Measurements from ENCODE around the gene SORCS2.

Gene SORCS2

DNA sequence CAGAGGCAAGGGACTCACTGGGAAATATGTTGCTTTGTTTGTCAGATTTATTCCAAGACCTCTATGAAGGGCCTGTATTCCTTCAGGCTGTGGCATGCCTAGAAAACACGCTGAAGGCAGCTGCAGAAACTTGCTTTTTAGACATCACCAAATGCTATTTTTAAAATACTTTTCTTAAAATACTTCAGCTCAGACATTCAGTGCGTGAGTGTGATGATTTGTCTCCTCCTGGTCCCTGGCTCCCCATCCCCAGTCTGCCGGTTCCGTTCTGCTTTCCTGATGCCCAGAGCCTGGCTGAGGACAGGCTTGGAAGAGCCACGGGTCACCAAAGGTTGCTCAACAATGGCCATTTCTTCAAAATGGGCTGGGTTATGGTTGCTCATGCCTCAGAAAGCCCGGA, 187.4 kb downstream of the SORCS2 start:
- Histone ChIP-seq H3K4me3 (ENCODE audit: low read depth, low read length) (no peak overlapping the region), H3K9ac (ENCODE audit: low read length) (no peak overlapping the region), H3K4me1 (ENCODE audit: control insufficient read depth, insufficient read depth, low read length) (no peaks in the 10 kb centered on the region), H3K27ac (ENCODE audit: low read depth, low read length) (no peak overlapping the region), H3K9me3 (ENCODE audit: control insufficient read depth, insufficient read depth, low read depth, low read length) (peaks cover 2% of the 10 kb centered on the region; the same call in 1 of the 2 replicates), H3K27me3 (ENCODE audit: control insufficient read depth, insufficient read depth, low read length) (no peaks in the 10 kb centered on the region), H3K36me3 (ENCODE audit: control insufficient read depth, insufficient read depth, low read length) (no peaks in the 10 kb centered on the region)

DNA sequence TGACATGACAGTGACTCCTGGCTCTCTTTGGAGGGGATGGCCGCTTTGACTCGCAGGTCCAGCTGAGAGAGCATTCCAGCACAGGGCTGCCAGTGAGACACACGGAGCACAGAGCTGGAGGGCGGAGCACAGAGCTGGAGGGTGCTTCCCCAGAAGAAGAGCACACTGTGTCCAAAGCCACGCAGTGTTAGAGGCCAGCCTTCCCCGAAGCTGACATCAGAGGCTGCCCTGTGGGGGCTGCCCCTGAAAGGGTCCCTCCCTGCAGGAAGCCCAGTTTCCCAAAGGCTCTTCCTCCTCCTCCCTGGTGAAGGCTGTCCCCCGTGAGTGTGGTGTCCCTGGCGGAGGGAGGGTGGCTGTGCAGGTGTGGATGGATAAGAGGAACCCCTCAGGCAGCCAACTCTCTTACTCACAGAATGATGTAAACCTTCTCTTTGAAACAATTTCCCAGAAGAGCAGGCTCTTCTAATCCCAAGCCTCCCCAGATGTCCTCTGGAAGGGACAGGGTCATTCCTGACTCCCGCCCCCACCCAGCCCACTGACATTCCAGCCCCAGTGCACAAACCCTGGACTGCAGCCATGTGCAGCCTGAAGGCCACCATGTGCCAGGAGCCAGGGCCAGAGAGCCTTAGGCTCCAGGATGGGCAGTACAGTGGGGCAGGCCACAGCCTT, 189.0 kb downstream of the SORCS2 start:
- H3K9ac ChIP-seq (ENCODE audit: low read length): no peak overlapping the region
- peaks cover 4% of the 10 kb centered on the region for H3K9me3 ChIP-seq (ENCODE audit: control insufficient read depth, insufficient read depth, low read depth, low read length)
- H3K4me1 ChIP-seq (ENCODE audit: control insufficient read depth, insufficient read depth, low read length): no peaks in the 10 kb centered on the region
- H3K27me3 ChIP-seq (ENCODE audit: control insufficient read depth, insufficient read depth, low read length): no peaks in the 10 kb centered on the region
- no peaks in the 10 kb centered on the region for H3K36me3 ChIP-seq (ENCODE audit: control insufficient read depth, insufficient read depth, low read length)
- H3K27ac ChIP-seq (ENCODE audit: low read depth, low read length): no peak overlapping the region
- H3K4me3 ChIP-seq (ENCODE audit: low read depth, low read length): no peak overlapping the region

DNA sequence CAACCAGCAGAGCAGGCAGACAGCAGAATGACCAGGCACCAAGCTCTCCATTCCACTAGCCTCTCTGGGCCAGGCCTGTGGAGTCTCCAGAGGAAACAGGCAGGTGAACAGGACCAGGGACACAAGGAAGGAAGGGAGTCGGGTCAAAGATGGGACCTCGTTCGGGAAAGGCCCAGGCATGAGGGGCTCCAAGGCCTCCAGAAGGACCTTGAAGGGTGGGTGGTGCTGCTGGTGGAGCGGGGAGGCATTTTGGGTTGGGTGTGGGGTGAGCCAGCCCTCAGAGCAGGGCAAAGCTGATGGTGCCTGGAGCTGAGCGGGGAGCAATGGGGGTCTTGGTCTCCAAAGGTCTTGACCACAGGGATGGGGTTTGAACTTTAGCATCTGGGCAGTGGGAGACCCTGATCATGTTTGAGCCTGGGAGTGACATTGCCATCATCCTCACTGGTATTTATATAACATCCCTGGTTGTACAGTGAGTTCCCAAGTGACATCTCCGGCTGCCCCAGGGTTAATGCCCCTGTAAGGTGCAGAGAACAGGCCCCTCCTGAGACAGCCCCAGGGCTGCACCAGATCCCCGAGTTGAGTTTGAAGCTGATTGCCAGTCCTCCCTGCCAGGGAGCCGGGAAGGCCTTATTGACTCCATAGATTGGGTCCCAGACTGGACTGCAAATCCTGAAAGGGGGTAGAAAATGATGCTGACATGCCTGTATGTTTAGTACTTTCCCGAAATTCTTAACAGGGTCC, 189.7 kb downstream of the SORCS2 start:
- H3K27me3 ChIP-seq (ENCODE audit: control insufficient read depth, insufficient read depth, low read length): no peaks in the 10 kb centered on the region
- peaks cover 4% of the 10 kb centered on the region for H3K9me3 ChIP-seq (ENCODE audit: control insufficient read depth, insufficient read depth, low read depth, low read length)
- no peak overlapping the region for H3K4me3 ChIP-seq (ENCODE audit: low read depth, low read length)
- no peak overlapping the region for H3K27ac ChIP-seq (ENCODE audit: low read depth, low read length)
- no peaks in the 10 kb centered on the region for H3K36me3 ChIP-seq (ENCODE audit: control insufficient read depth, insufficient read depth, low read length)
- no peak overlapping the region for H3K9ac ChIP-seq (ENCODE audit: low read length)
- no peaks in the 10 kb centered on the region for H3K4me1 ChIP-seq (ENCODE audit: control insufficient read depth, insufficient read depth, low read length)

DNA sequence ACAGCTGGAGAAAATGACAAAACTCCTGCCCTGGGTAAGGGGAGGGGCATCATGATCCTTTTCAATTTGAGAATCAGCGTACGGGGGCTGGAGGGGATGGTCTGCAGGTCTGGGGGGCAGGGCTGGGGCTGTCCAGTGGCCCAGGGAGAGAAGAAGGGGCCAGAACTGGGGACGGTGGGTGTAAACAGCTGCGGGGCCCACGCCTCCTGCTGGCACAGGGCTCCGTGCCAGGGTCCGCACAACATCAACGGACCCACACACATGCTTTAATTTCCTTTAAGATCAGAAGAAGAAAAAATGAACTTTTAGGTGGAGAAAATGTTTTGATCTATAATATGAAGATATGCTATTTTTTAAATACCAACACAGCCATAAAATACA, 190.3 kb downstream of the SORCS2 start:
- Histone ChIP-seq H3K27me3 (ENCODE audit: control insufficient read depth, insufficient read depth, low read length) (no peaks in the 10 kb centered on the region), H3K9ac (ENCODE audit: low read length) (no peak overlapping the region), H3K27ac (ENCODE audit: low read depth, low read length) (no peak overlapping the region), H3K4me3 (ENCODE audit: low read depth, low read length) (no peak overlapping the region), H3K36me3 (ENCODE audit: control insufficient read depth, insufficient read depth, low read length) (no peaks in the 10 kb centered on the region), H3K4me1 (ENCODE audit: control insufficient read depth, insufficient read depth, low read length) (no peaks in the 10 kb centered on the region), H3K9me3 (ENCODE audit: control insufficient read depth, insufficient read depth, low read depth, low read length) (peaks cover 4% of the 10 kb centered on the region; the same call in 1 of the 2 replicates)

DNA sequence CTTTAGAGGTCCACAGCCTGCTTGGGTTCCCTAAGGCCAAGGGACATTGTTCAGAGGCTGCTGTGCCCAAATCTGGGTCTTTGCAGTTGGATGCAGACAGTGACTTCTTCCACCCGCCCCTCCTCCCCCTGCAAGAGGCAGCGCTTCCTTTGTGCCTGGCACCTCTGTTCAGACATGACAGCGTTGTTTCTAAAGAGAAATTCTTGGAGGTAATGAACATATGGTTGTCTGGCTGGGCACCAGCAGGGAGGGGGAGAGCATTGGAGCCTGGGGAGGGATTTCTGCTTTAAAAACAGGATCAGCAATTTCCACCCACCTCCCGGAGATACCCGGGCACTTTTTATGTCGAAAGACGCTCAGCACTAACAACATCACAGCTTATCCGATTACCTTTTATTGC, 190.9 kb downstream of the SORCS2 start:
- peaks cover 4% of the 10 kb centered on the region; the same call in 1 of the 2 replicates for H3K9me3 ChIP-seq (ENCODE audit: control insufficient read depth, insufficient read depth, low read depth, low read length)
- no peak overlapping the region for H3K9ac ChIP-seq (ENCODE audit: low read length)
- H3K27ac ChIP-seq (ENCODE audit: low read depth, low read length): no peak overlapping the region
- H3K4me3 ChIP-seq (ENCODE audit: low read depth, low read length): no peak overlapping the region
- no peaks in the 10 kb centered on the region for H3K27me3 ChIP-seq (ENCODE audit: control insufficient read depth, insufficient read depth, low read length)
- no peaks in the 10 kb centered on the region for H3K4me1 ChIP-seq (ENCODE audit: control insufficient read depth, insufficient read depth, low read length)
- no peaks in the 10 kb centered on the region for H3K36me3 ChIP-seq (ENCODE audit: control insufficient read depth, insufficient read depth, low read length)

DNA sequence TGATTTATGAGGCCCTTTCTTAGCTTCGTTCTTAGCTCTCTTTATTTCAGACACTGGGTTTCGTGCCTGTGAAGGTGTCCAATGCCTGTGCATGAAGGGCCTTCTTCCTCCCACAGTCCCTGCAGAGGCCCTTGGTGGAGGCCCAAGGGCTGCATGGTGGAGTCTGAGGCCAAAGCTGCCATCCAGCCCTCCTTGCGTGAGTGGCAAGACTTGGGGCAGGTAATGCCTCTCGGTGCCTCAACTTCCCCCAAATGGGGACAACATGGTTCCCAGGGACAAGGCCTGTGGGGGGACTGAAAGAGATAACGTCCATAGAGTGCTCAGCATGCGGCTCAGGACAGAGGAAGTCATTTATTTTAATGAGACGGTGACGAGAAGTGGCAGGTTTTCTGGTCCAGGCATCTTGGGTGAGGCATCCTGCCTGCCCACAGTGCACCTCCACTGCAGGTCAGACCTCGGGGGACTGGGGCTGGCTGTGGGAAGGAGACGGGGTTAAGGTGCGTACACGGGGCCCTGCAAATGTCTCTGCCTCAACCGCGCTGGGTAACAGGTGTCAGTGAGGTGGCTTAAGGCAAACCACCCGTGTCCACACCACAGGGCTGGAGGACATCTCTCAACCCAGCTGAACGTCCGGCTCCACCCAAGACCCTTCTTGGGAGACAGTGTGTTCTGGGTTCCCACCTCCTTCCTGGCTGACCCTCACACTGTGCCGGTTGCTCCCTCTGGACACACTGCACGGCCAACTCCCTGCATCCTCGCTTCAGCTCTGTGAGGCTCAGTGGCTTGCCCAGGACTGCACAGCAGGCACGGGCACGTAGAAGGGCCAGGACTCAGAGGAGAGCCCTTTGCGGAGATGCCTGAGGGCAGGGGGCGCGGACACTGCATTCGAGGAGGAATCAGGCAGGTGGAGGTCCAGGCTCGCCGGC, 191.9 kb downstream of the SORCS2 start:
- Histone ChIP-seq H3K9me3 (ENCODE audit: control insufficient read depth, insufficient read depth, low read depth, low read length) (peaks cover 2% of the 10 kb centered on the region; the same call in 1 of the 2 replicates), H3K27me3 (ENCODE audit: control insufficient read depth, insufficient read depth, low read length) (no peaks in the 10 kb centered on the region), H3K36me3 (ENCODE audit: control insufficient read depth, insufficient read depth, low read length) (no peaks in the 10 kb centered on the region), H3K27ac (ENCODE audit: low read depth, low read length) (no peak overlapping the region), H3K4me1 (ENCODE audit: control insufficient read depth, insufficient read depth, low read length) (no peaks in the 10 kb centered on the region), H3K4me3 (ENCODE audit: low read depth, low read length) (no peak overlapping the region), H3K9ac (ENCODE audit: low read length) (no peak overlapping the region)

DNA sequence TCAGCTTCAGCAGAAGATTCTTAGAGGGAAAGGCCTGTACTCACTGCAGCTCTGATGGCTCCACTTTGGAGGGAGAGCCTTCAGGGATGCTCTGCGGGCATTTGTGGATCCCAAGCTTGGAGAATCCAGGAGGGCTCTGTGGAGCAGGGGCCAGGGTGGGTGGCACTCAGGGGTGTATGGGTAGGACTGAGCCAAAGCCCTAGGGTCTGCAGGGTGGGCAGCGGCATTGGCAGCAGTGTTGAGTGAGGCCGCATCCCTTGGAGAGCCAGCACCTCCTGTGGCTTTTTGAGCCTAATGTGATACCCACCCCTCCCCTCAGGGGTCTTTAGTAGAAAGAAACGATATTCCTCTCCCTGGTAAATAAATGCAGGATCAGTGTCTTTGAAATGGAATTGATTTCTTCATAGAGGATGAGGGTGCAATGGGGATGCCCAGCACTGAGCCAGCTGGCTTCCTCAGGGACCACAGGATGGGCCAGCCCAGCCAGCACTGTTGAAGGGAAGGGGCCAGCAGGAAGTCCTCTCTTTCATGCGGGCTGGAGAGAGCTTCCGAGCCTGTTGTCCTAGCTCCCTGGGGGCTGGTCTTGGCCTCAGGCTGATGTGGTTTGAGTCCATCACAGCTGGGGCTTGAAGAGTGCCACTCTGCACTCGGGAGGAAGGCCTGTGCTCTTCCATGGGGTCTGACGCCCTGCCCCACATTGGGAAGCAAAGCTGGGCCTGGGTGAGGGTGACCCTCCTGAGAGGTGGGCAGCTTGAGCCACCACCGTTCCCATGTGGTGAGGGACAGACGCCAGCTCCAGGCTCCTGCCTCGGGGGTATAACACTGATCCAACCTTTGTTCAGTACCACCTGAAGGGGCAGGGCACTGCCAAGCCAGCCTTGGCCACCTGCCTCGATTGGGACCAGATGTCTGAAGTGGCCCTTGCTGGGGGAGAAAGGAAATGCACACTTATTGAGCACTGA, 192.9 kb downstream of the SORCS2 start:
- H3K9ac ChIP-seq (ENCODE audit: low read length): no peak overlapping the region
- H3K27me3 ChIP-seq (ENCODE audit: control insufficient read depth, insufficient read depth, low read length): no peaks in the 10 kb centered on the region
- H3K27ac ChIP-seq (ENCODE audit: low read depth, low read length): no peak overlapping the region

DNA sequence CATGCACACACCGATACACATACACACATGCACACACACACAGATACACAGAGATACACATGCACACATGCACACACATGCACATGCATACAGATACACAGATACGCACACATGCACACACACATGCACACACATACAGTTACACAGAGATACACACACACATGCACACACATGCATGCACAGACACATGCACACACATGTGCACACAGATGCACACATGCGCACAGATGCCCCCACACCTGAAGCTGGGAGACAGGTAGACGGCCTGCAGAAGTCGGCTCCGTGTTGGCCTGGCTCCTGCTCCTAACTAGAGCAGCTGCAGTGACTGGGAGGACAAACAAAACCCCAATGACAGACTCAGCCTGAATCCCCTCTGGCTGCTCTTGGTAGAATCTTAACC, 195.6 kb downstream of the SORCS2 start:
- Histone ChIP-seq H3K9me3 (ENCODE audit: control insufficient read depth, insufficient read depth, low read depth, low read length) (peaks cover 2% of the 10 kb centered on the region; the same call in 1 of the 2 replicates), H3K36me3 (ENCODE audit: control insufficient read depth, insufficient read depth, low read length) (no peaks in the 10 kb centered on the region), H3K9ac (ENCODE audit: low read length) (no peak overlapping the region), H3K27me3 (ENCODE audit: control insufficient read depth, insufficient read depth, low read length) (no peaks in the 10 kb centered on the region), H3K4me3 (ENCODE audit: low read depth, low read length) (no peak overlapping the region), H3K27ac (ENCODE audit: low read depth, low read length) (no peak overlapping the region), H3K4me1 (ENCODE audit: control insufficient read depth, insufficient read depth, low read length) (peaks cover 5% of the 10 kb centered on the region; the same call in 1 of the 2 replicates)

More for the DNA sequence above, 192.9 kb downstream of the SORCS2 start:
- H3K9me3 ChIP-seq (ENCODE audit: control insufficient read depth, insufficient read depth, low read depth, low read length): peaks cover 2% of the 10 kb centered on the region; the same call in 1 of the 2 replicates
- H3K4me1 ChIP-seq (ENCODE audit: control insufficient read depth, insufficient read depth, low read length): peaks cover 5% of the 10 kb centered on the region; the same call in 1 of the 2 replicates
- H3K36me3 ChIP-seq (ENCODE audit: control insufficient read depth, insufficient read depth, low read length): no peaks in the 10 kb centered on the region
- H3K4me3 ChIP-seq (ENCODE audit: low read depth, low read length): no peak overlapping the region

DNA sequence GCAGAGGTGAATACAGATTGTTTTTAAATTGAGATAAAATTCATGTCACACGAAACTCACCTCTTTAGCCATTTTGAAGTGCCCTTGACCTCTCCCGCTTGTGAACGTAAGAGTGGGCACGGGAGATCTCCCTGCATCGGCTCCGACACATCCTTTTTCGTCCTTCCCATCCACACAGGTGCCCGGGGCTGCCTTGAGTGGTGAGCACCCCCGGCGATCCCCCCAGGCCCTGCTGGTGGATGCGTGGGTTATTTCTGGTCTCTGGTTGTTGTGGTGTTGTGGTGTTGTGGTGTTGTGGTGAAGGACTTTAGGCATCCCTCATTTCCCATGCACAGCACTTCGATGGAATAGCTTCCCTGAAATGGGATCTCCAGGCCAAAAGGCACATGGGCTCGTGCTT, 196.3 kb downstream of the SORCS2 start:
- no peak overlapping the region for H3K27ac ChIP-seq (ENCODE audit: low read depth, low read length)
- H3K4me1 ChIP-seq (ENCODE audit: control insufficient read depth, insufficient read depth, low read length): peaks cover 5% of the 10 kb centered on the region; the same call in 1 of the 2 replicates
- H3K36me3 ChIP-seq (ENCODE audit: control insufficient read depth, insufficient read depth, low read length): no peaks in the 10 kb centered on the region
- H3K27me3 ChIP-seq (ENCODE audit: control insufficient read depth, insufficient read depth, low read length): no peaks in the 10 kb centered on the region
- H3K9ac ChIP-seq (ENCODE audit: low read length): no peak overlapping the region
- H3K9me3 ChIP-seq (ENCODE audit: control insufficient read depth, insufficient read depth, low read depth, low read length): peaks cover 2% of the 10 kb centered on the region; the same call in 1 of the 2 replicates
- H3K4me3 ChIP-seq (ENCODE audit: low read depth, low read length): no peak overlapping the region

DNA sequence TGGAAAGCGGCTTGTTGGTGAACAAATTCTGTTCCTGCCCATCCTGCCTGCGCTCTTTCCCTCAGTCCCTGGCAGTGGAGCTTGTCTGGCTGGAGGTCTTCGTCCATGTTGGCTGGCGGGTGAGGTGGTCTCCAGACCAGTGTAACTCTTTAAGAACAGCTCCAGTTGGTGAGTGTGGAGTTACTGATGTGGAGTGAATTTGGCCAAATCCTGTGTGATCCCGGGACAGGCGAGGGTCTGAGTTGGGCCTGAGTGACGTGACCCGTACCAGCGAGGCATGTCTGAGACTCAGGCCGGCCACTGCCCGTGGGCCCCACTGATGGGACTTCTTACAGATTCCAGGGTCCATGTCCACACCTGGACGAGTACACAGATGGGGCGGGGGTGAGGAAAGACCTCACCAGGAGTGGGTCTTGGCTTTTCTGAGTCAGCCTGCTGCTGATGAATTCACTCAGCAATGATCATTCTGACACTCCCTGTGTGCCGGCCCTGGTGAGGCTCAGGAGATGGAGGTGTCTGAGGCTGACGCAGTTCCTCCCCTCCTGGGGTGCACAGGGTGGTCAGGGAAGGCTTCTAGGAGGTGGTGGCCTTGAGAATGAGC, 196.9 kb downstream of the SORCS2 start:
- Histone ChIP-seq H3K27ac (ENCODE audit: low read depth, low read length) (no peak overlapping the region), H3K4me1 (ENCODE audit: control insufficient read depth, insufficient read depth, low read length) (peaks cover 5% of the 10 kb centered on the region; the same call in 1 of the 2 replicates), H3K4me3 (ENCODE audit: low read depth, low read length) (no peak overlapping the region), H3K9ac (ENCODE audit: low read length) (no peak overlapping the region), H3K36me3 (ENCODE audit: control insufficient read depth, insufficient read depth, low read length) (no peaks in the 10 kb centered on the region), H3K9me3 (ENCODE audit: control insufficient read depth, insufficient read depth, low read depth, low read length) (peaks cover 2% of the 10 kb centered on the region; the same call in 1 of the 2 replicates), H3K27me3 (ENCODE audit: control insufficient read depth, insufficient read depth, low read length) (no peaks in the 10 kb centered on the region)
